SK-MEL-5 (cell line): ENCODE data around the gene TMEM132A. TPM values are rescaled to one million over a fixed set of nuclear protein-coding genes. Genes with fewer than 3 reads are reported as not detected.

Experiments
- small RNA-seq, 2 experiments: library from RNA; depleted of rRNA; stranded (forward); fragments of <200 nt; gene quantifications; one replicate each; pipeline ENCODE3, GENCODE V24; 2014
- total RNA-seq: library from RNA; depleted of rRNA; stranded (reverse); fragments of >200 nt; shearing (Covaris generic); gene quantifications from 2 replicates; pipeline ENCODE4 v1.2.3, GENCODE V29; 2014; rRNA removed

TMEM132A gene
- total RNA-seq, 1 experiment from 2014 or later = 36.2 TPM

Small RNA genes within 50 kb of the gene (small RNA-seq; reads per million reads assigned to genes)
- 0 reads per million in 2 experiments for gene RNU6-933P

Other genes with a start within 250 kb of the TMEM132A start
- gene MS4A8, start 224.8 kb upstream of the TMEM132A start, total RNA-seq = not detected in 2 replicates
- not detected in 2 replicates for gene MS4A18, start 199.7 kb upstream of the TMEM132A start, total RNA-seq
- not detected in 2 replicates for gene MS4A15, start 167.6 kb upstream of the TMEM132A start, total RNA-seq
- not detected in 2 replicates for gene MS4A10, start 139.1 kb upstream of the TMEM132A start, total RNA-seq
- 9.2 and 9.6 TPM in 2 replicates for gene CCDC86, start 82.3 kb upstream of the TMEM132A start, total RNA-seq
- gene PTGDR2, start 68.5 kb upstream of the TMEM132A start, total RNA-seq = not detected in 2 replicates
- gene ZP1, start 56.9 kb upstream of the TMEM132A start, total RNA-seq = not detected in 2 replicates
- 42.3 and 52.7 TPM in 2 replicates for gene PRPF19, start 17.9 kb upstream of the TMEM132A start, total RNA-seq
- 43.5 and 52.9 TPM in 2 replicates for gene TMEM109, start 10.3 kb upstream of the TMEM132A start, total RNA-seq
- 0.75 and 1.1 TPM in 2 replicates for gene SLC15A3, start 27.7 kb downstream of the TMEM132A start, total RNA-seq
- not detected in 2 replicates for gene CD6, start 47.2 kb downstream of the TMEM132A start, total RNA-seq
- not detected in 2 replicates for gene CD5, start 178.0 kb downstream of the TMEM132A start, total RNA-seq
- gene VPS37C, start 237.0 kb downstream of the TMEM132A start, total RNA-seq = 13.5 and 17.4 TPM in 2 replicates